ENCODE results near the gene PPP2R3A. TPM values are rescaled to one million over a fixed set of nuclear protein-coding genes. Genes with fewer than 3 reads are reported as not detected.

Gene PPP2R3A, protein sequence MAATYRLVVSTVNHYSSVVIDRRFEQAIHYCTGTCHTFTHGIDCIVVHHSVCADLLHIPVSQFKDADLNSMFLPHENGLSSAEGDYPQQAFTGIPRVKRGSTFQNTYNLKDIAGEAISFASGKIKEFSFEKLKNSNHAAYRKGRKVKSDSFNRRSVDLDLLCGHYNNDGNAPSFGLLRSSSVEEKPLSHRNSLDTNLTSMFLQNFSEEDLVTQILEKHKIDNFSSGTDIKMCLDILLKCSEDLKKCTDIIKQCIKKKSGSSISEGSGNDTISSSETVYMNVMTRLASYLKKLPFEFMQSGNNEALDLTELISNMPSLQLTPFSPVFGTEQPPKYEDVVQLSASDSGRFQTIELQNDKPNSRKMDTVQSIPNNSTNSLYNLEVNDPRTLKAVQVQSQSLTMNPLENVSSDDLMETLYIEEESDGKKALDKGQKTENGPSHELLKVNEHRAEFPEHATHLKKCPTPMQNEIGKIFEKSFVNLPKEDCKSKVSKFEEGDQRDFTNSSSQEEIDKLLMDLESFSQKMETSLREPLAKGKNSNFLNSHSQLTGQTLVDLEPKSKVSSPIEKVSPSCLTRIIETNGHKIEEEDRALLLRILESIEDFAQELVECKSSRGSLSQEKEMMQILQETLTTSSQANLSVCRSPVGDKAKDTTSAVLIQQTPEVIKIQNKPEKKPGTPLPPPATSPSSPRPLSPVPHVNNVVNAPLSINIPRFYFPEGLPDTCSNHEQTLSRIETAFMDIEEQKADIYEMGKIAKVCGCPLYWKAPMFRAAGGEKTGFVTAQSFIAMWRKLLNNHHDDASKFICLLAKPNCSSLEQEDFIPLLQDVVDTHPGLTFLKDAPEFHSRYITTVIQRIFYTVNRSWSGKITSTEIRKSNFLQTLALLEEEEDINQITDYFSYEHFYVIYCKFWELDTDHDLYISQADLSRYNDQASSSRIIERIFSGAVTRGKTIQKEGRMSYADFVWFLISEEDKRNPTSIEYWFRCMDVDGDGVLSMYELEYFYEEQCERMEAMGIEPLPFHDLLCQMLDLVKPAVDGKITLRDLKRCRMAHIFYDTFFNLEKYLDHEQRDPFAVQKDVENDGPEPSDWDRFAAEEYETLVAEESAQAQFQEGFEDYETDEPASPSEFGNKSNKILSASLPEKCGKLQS (N-terminal part only)
- total RNA-seq (10 to 100 TPM; 32.9 to 49.0 (median 36.8) TPM), polyA plus RNA-seq (1 to 10 TPM; 4.0 to 8.1 (median 6.6) TPM)

DNA sequence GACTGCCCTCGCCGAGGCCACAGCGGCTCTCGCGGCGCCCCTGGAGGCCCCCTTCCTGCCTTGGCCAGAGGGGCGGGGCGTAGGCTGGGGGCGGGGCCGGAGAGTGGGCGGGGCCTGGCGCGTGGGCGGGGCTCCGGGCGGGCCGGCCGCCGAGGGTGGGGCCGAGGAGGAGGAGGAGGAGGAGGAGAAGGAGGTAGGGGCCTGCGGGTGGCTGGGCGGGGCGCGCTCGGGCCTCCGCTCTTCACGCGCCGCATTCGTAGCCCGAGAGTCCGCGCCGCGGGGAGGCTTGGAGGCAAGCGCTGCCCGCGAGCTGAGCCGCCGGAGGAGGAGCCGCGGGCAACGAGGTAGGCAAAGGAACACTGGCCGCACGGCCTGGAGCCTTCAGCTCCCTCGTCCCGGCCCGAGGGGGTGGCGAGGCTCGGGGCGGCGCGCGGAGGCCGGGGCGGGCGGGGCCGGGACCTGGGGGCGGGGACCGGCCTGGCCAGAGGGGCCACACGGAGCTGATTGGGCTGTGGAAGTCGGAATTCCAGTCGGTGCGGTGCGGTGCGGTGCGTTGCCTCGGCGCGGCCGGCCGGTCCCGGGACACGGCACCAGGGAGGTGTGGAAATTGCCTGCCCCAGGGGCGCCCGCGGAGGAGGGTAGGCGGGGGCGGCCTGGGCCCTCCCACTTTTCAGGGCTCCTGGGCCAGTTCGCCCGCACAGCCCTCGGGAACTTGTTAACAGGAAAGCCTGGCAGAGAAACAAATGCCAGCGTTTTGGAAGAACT lies at the start of gene PPP2R3A:
Gene PPP2R3A, plus strand, starts transcription at position 223 of the 765 bp plus-strand sequence. CDS start 35,771 bp downstream, outside the sequence.
- Histone ChIP-seq H3K27ac (peak within 1 kb of the TSS; percentile 94 to 97 (median 96)), H3K36me3 (no peaks in the 10 kb centered on the region), H3K27me3 (no peaks in the 10 kb centered on the region), H3K9me3 (no peaks in the 10 kb centered on the region), H3K4me3 (peak within 1 kb of the TSS; percentile 68 to 81 (median 76)), H3K4me1 (peaks cover 0 to 40% (median 37%) of the 10 kb centered on the region in 4 donors)
- peak; percentile 61 to 88 (median 77) for TF ChIP-seq POLR2AphosphoS5 (IDR thresholded peaks at IDR 0.05)
- TF ChIP-seq POLR2A (IDR thresholded peaks at IDR 0.05), result peak; percentile 5 to 38
- TF ChIP-seq, protein P1, sequence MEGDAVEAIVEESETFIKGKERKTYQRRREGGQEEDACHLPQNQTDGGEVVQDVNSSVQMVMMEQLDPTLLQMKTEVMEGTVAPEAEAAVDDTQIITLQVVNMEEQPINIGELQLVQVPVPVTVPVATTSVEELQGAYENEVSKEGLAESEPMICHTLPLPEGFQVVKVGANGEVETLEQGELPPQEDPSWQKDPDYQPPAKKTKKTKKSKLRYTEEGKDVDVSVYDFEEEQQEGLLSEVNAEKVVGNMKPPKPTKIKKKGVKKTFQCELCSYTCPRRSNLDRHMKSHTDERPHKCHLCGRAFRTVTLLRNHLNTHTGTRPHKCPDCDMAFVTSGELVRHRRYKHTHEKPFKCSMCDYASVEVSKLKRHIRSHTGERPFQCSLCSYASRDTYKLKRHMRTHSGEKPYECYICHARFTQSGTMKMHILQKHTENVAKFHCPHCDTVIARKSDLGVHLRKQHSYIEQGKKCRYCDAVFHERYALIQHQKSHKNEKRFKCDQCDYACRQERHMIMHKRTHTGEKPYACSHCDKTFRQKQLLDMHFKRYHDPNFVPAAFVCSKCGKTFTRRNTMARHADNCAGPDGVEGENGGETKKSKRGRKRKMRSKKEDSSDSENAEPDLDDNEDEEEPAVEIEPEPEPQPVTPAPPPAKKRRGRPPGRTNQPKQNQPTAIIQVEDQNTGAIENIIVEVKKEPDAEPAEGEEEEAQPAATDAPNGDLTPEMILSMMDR (IDR thresholded peaks at IDR 0.05), result no peak
- peak in 1 of 4 donors; percentile 18 for TF ChIP-seq EP300 (IDR thresholded peaks at IDR 0.05)
- intact Hi-C loops (cut with DNase I), result loop anchor here (5.0 kb wide), 4 partner anchors 38 to 287 kb away; partner anchors contain the start of genes MSL2 and PCCB
- 1% methylated on average over 83 of the region's 83 CpGs for WGBS, 2 donors
- DNase-seq, result peak; percentile 94

DNA sequence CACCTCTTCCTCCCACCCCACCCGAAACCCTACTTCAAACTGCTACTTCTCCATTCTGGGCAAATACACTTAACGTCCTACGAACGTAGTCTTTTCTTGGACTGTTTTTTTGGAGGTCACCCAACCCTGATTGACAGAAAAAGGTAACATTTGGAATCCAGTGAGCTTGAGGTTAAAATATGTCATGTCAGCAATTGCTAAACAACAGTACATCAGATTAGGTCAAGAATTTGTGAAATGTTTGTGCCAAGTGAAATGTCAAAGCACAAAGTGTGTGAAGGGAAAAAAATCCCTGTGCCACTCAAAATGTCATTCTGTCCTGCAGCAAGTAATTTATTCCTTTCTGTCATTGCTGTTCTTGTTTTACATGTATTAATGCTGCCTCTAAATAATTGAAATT lies 49.2 kb upstream of the PPP2R3A start:
- H3K9me3 ChIP-seq, result no peaks in the 10 kb centered on the region
- intact Hi-C loops (cut with DNase I), result no loop called here
- no peak overlapping the region for H3K4me3 ChIP-seq
- H3K4me1 ChIP-seq, result no peaks in the 10 kb centered on the region
- no peak for DNase-seq
- H3K27me3 ChIP-seq, result no peaks in the 10 kb centered on the region
- TF ChIP-seq, protein P1 (IDR thresholded peaks at IDR 0.05), result no peak
- no peak for TF ChIP-seq EP300 (IDR thresholded peaks at IDR 0.05)
- no peak for TF ChIP-seq POLR2A (IDR thresholded peaks at IDR 0.05)
- TF ChIP-seq POLR2AphosphoS5 (IDR thresholded peaks at IDR 0.05), result no peak
- no peak overlapping the region for H3K27ac ChIP-seq
- no peaks in the 10 kb centered on the region for H3K36me3 ChIP-seq
- WGBS, 2 donors, result 71 to 81% methylated on average over 4 of the region's 4 CpGs

DNA sequence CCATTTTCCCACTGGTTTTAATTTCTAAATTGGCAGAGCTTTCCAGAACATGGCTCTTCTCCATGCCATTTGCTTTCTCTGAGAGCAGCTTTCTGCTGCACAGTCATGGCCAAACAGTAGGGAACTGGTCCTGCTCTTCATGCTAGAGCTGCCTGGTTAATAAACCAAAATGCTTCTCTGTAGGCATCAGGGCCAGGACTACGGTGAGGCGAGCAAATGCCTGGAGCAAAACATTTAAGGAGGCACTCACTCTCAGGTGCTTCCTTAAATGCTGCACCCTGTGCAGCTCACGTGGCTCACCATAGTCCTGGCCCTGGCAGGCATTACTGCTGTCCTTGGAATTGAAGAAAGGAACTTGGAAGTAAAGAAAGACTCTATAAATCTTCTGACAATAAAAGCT lies 48.5 kb upstream of the PPP2R3A start:
- H3K27me3 ChIP-seq, result no peaks in the 10 kb centered on the region
- intact Hi-C loops (cut with DNase I), result no loop called here
- no peaks in the 10 kb centered on the region for H3K36me3 ChIP-seq
- WGBS, 2 donors, result 33 to 63% methylated on average over 3 of the region's 3 CpGs
- no peak overlapping the region for H3K27ac ChIP-seq
- TF ChIP-seq POLR2A (IDR thresholded peaks at IDR 0.05) (no peak), POLR2AphosphoS5 (IDR thresholded peaks at IDR 0.05) (no peak), EP300 (IDR thresholded peaks at IDR 0.05) (no peak)
- TF ChIP-seq, protein P1 (IDR thresholded peaks at IDR 0.05), result no peak
- no peaks in the 10 kb centered on the region for H3K4me1 ChIP-seq
- H3K4me3 ChIP-seq, result no peak overlapping the region
- H3K9me3 ChIP-seq, result no peaks in the 10 kb centered on the region
- DNase-seq, result no peak
